ENCODE data around the gene NMUR1. TPM values are rescaled to one million over a fixed set of nuclear protein-coding genes. Genes with fewer than 3 reads are reported as not detected.

The NMUR1 gene
- total and polyA plus RNA-seq, 3 donors from 2014 or later = 2.7 to 3.7 (median 3.2) TPM

DNA sequence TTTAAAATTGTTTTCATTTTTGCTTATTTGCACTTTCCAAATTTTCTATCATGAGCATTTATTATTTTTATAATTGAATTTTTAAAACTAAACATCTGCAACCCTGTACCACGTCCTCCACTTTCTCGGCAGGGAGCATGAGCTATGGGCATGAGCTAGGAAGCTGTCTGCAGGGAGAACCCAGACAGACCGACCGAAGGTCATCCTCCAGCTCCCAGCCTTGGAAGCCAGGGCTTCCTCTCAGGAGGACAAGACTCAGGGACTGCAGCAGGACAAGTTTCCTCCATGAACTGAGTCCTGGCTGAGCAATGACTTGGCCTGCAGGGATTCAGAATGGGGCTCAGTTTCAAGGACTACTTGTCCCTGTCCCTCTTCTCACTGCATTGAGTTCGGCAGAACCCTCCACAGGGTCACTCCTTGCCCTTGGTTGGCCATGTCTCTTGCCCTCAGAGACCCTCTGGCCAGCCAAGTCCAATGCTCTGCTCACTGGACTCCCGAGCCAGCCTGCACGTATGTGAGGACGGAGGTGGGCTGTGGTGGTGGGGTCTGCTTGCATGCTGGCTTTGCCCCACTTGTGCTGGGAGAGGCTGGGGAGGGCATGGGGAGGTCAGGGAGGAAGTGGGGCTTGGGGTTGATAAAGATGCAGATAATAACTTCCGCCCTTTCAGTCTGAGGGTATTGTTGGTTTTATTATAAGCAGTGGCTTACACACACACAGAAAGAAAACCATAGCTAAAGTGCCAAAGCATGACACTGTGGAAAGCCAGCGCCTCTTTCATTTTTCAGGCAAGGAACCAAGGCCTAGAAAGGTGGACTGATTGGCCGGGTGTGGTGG lies 6.6 kb downstream of the NMUR1 start:
- H3K36me3 ChIP-seq (ENCODE audit: low read depth, missing control alignments) = no peaks in the 10 kb centered on the region
- no peaks in the 10 kb centered on the region for H3K9me3 ChIP-seq
- peaks cover 6% of the 10 kb centered on the region for H3K4me1 ChIP-seq
- intact Hi-C loops (cut with DNase I; ENCODE audit: low total_unique reads) = no loop called here
- WGBS, 2 donors = 65 to 74% methylated on average over 10 to 11 of the region's 11 CpGs
- no peak for DNase-seq
- no peak for TF ChIP-seq POLR2A (IDR thresholded peaks at IDR 0.05)
- TF ChIP-seq, protein P1, sequence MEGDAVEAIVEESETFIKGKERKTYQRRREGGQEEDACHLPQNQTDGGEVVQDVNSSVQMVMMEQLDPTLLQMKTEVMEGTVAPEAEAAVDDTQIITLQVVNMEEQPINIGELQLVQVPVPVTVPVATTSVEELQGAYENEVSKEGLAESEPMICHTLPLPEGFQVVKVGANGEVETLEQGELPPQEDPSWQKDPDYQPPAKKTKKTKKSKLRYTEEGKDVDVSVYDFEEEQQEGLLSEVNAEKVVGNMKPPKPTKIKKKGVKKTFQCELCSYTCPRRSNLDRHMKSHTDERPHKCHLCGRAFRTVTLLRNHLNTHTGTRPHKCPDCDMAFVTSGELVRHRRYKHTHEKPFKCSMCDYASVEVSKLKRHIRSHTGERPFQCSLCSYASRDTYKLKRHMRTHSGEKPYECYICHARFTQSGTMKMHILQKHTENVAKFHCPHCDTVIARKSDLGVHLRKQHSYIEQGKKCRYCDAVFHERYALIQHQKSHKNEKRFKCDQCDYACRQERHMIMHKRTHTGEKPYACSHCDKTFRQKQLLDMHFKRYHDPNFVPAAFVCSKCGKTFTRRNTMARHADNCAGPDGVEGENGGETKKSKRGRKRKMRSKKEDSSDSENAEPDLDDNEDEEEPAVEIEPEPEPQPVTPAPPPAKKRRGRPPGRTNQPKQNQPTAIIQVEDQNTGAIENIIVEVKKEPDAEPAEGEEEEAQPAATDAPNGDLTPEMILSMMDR (IDR thresholded peaks at IDR 0.05) = no peak
- no peaks in the 10 kb centered on the region for H3K27me3 ChIP-seq
- no peak overlapping the region for H3K27ac ChIP-seq
- H3K4me3 ChIP-seq = no peak overlapping the region

DNA sequence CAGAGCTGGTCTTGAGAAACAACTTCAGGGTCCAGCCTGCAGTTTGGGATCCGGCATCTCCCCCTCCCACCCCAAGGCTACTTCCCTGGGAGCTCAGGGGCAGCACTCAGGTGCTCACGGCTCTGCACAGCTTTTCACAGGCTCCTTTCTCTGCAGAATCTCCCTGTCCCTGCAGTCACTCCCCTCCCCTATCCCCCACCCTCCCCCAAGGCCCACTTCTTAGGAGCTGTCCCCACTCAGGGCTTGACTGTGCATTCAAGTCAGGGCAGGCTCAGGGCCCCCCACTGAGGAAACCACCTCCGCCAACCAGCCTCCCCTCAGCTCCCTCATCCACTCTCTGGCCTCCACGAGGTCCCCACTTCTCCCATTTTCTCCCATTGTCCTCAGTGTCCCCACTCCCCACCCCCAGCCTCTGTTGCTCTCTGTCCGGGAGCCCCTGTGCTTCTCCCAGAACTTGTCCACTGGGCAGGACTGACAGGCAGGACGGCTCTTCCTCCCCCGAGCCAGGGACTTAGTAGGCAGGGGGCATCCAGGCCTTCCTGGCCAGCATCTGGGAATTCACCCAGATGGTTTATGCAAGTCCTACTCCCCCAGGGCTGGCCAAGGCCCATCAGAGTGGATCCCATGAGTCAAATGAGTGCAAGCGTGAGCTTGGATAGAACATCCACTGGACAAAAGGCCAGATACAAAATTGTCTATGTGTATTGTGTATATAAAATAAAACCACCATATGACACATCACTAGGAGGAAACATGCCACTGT lies 7.6 kb downstream of the NMUR1 start:
- H3K27me3 ChIP-seq = no peaks in the 10 kb centered on the region
- no peak for TF ChIP-seq POLR2A (IDR thresholded peaks at IDR 0.05)
- TF ChIP-seq, protein P1 (IDR thresholded peaks at IDR 0.05) = no peak
- DNase-seq = no peak
- no peak overlapping the region for H3K4me3 ChIP-seq
- no peak overlapping the region for H3K27ac ChIP-seq
- peaks cover 6% of the 10 kb centered on the region for H3K4me1 ChIP-seq
- no peaks in the 10 kb centered on the region for H3K36me3 ChIP-seq (ENCODE audit: low read depth, missing control alignments)
- no peaks in the 10 kb centered on the region for H3K9me3 ChIP-seq
- 63 to 78% methylated on average over 8 of the region's 8 CpGs for WGBS, 2 donors
- intact Hi-C loops (cut with DNase I; ENCODE audit: low total_unique reads) = no loop called here

DNA sequence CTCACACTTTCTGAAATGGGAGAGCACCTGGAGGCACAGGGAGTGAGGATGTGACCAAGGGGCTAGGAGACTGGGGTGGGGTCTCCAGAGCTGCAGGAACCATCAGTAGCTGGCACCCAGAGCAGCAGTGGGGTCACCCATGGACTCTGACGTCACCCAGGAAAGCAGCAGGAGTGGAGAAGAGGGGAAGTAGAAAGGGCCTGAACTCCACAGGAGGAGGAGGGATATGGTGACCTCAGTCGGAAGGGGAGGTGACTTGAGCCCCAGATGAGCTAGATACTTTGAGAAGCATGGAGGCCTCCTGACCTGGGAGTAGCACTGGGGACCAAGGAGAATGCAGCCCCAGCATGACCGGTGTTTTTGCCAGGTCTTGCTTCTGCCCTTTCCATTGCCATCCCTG lies 8.8 kb downstream of the NMUR1 start:
- no peak for DNase-seq
- Histone ChIP-seq H3K36me3 (ENCODE audit: low read depth, missing control alignments) (no peaks in the 10 kb centered on the region), H3K27me3 (no peaks in the 10 kb centered on the region), H3K4me1 (peaks cover 3% of the 10 kb centered on the region), H3K27ac (no peak overlapping the region), H3K9me3 (no peaks in the 10 kb centered on the region), H3K4me3 (no peak overlapping the region)
- intact Hi-C loops (cut with DNase I; ENCODE audit: low total_unique reads) = no loop called here
- WGBS, 2 donors = 69 to 94% methylated on average over 3 of the region's 3 CpGs
- TF ChIP-seq, protein P1 (IDR thresholded peaks at IDR 0.05) = no peak

DNA sequence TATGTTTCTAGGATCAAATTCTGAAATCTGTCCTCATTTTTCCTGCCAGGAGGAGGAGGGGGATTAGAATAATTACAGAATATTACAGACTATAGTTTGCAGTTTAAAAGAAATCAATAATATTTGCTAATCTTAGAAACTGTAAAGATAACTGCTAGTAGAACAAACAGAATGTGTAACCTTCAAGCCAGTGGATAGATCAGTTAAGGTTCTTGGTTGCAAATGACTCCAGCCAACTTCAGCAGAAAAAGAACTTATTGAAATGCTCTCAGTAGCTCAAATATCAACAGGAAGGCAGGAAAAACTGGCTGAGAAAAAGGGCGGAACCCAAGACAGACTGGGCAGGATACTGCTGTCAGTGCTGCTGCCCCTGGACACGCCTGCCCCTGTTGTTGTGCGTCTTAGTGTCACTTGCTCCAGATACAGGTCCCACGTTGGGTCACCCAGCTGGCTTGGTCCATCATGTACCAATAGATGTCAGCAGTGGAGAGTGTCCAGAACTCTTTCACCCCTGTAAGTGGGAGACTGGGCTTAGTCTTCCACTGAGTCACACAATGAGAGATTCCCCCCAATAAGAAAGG lies 10.2 kb downstream of the NMUR1 start:
- no peak for DNase-seq
- 74 to 78% methylated on average over 4 of the region's 4 CpGs for WGBS, 2 donors
- no peak for TF ChIP-seq POLR2A (IDR thresholded peaks at IDR 0.05)
- TF ChIP-seq, protein P1 (IDR thresholded peaks at IDR 0.05) = no peak
- Histone ChIP-seq H3K4me1 (no peaks in the 10 kb centered on the region), H3K9me3 (no peaks in the 10 kb centered on the region), H3K27me3 (no peaks in the 10 kb centered on the region), H3K36me3 (ENCODE audit: low read depth, missing control alignments) (no peaks in the 10 kb centered on the region), H3K4me3 (no peak overlapping the region), H3K27ac (no peak overlapping the region)
- intact Hi-C loops (cut with DNase I; ENCODE audit: low total_unique reads) = no loop called here

All from testis (tissue), 3 donors.